22Rv1 (cell line): ENCODE measurements around the gene TRIM38.

Source experiments
- H3K27ac ChIP-seq: fragments of 450-650 bp; 2 replicates; pipeline ENCODE4 v1.5.1; 2017
- CTCF ChIP-seq: fragments of 450-650 bp; IDR thresholded peaks from 2 replicates; pipeline ENCODE4 v1.5.1; 2017; ENCODE audit warnings: mild to moderate bottlenecking
- ZFX ChIP-seq: fragments of 450-650 bp; IDR thresholded peaks from 2 replicates; pipeline ENCODE4 v1.6.1; 2017; ENCODE audit warnings: antibody characterized with exemption, borderline replicate concordance

TRIM38 gene

DNA sequence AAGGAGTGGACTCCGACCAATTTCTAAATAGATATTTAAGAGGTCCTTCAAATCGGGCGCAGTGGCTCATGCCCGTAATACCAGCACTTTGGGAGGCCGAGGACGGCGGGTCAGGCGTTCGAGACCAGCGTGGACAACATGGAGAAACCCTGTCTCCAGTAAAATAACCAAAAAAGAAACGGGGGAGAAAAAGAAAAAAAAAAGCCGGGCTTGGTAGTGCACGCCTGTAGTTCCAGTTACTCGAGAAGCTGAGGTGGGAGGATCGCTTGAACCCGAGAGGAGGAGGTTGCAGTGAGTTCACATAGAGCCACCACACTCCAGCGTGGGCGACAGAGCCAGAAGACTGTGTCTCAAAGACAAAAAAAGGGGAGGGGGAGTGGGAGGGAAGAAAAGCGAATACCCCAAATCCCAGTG lies 71.3 kb downstream of the TRIM38 start:
- TF ChIP-seq ZFX: no peak
- no peak for TF ChIP-seq CTCF
- peak overlapping the region; percentile 100 for H3K27ac ChIP-seq

- H3K27ac ChIP-seq: peak overlapping the region; percentile 100
- no peak for TF ChIP-seq CTCF
- no peak for TF ChIP-seq ZFX
Observed at GRCh38 chr6:26034905-26035304, 72.3 kb downstream of the TRIM38 start.
